ENCODE results near the gene CYP21A2.

GRCh38 chr6:32082478-32082877 is 44.3 kb downstream of the CYP21A2 start:
- TF ChIP-seq YY1 (IDR thresholded peaks at IDR 0.05; ENCODE audit: low read depth, low read length) (no peak), CTCF (IDR thresholded peaks at IDR 0.05 in 2 of 3, conservative IDR thresholded peaks at IDR 0.05 in 1 of 3; ENCODE audit: control insufficient read depth in 2 of 3, extremely low read depth in 1 of 3, insufficient read depth in 1 of 3, low read depth in 3 of 3, low read length in 3 of 3) (no peak), MAX (IDR thresholded peaks at IDR 0.05; ENCODE audit: low read depth, low read length) (no peak), CREM (IDR thresholded peaks at IDR 0.05; ENCODE audit: low read depth) (no peak), EP300 (IDR thresholded peaks at IDR 0.05; ENCODE audit: borderline replicate concordance in 1 of 2, control insufficient read depth in 1 of 2, low read depth in 2 of 2, low read length in 2 of 2) (no peak)
